C4-2B (cell line): ENCODE results near the gene ANKRD18A.
"Not testable (repeated sequence)": the region's sequence is repeated elsewhere in the genome, so short reads cannot be mapped to it uniquely, and the experiment has no call there.

Experiments used
- H3K27ac ChIP-seq: fragments of 450-650 bp; 2 replicates; pipeline ENCODE4 v1.5.1; 2017
- CTCF ChIP-seq: fragments of 450-650 bp; conservative IDR thresholded peaks from 2 replicates; pipeline ENCODE4 v1.5.1; 2017; ENCODE audit warnings: mild to moderate bottlenecking
- ZFX ChIP-seq: fragments of 450-650 bp; IDR thresholded peaks from 2 replicates; pipeline ENCODE4 v1.6.1; 2017

The ANKRD18A gene

GRCh38 chr9:38622951-38623350 lies 2.6 kb upstream of the ANKRD18A start:
- H3K27ac ChIP-seq: no peak overlapping the region
- no peak for TF ChIP-seq CTCF
- no peak for TF ChIP-seq ZFX

GRCh38 chr9:38622288-38622674 lies 1.9 kb upstream of the ANKRD18A start:
- no peak overlapping the region for H3K27ac ChIP-seq
- no peak for TF ChIP-seq CTCF
- no peak for TF ChIP-seq ZFX

- H3K27ac ChIP-seq: peak overlapping the region; percentile 78
- TF ChIP-seq ZFX: no peak
- TF ChIP-seq CTCF: no peak
These were observed 1.3 kb upstream of the ANKRD18A start for GRCh38 chr9:38621434-38622287.

GRCh38 chr9:38619556-38620447 lies 594 bp downstream of the ANKRD18A start:
- H3K27ac ChIP-seq: peak overlapping the region; percentile 78
- TF ChIP-seq ZFX (no peak), CTCF (no peak)

- not testable (repeated sequence) for H3K27ac ChIP-seq
These were observed 22.2 kb downstream of the ANKRD18A start for GRCh38 chr9:38598029-38598745.

- H3K27ac ChIP-seq: not testable (repeated sequence)
These were observed 25.3 kb downstream of the ANKRD18A start for GRCh38 chr9:38595117-38595516.

GRCh38 chr9:38591346-38592063 lies 28.9 kb downstream of the ANKRD18A start:
- H3K27ac ChIP-seq: not testable (repeated sequence)

GRCh38 chr9:38583765-38584164 lies 36.6 kb downstream of the ANKRD18A start:
- not testable (repeated sequence) for H3K27ac ChIP-seq

- H3K27ac ChIP-seq: not testable (repeated sequence)
These were observed 40.3 kb downstream of the ANKRD18A start for GRCh38 chr9:38580112-38580511.

- H3K27ac ChIP-seq: not testable (repeated sequence)
These were observed 44.2 kb downstream of the ANKRD18A start for GRCh38 chr9:38576181-38576580.

- H3K27ac ChIP-seq: not testable (repeated sequence)
These were observed 54.3 kb downstream of the ANKRD18A start for GRCh38 chr9:38566048-38566447.

GRCh38 chr9:38565178-38565577 lies 55.2 kb downstream of the ANKRD18A start:
- H3K27ac ChIP-seq: not testable (repeated sequence)

- H3K27ac ChIP-seq: not testable (repeated sequence)
These were observed 56.5 kb downstream of the ANKRD18A start for GRCh38 chr9:38563911-38564310.

- H3K27ac ChIP-seq: not testable (repeated sequence)
These were observed 59.3 kb downstream of the ANKRD18A start for GRCh38 chr9:38561134-38561533.

- not testable (repeated sequence) for H3K27ac ChIP-seq
These were observed 61.2 kb downstream of the ANKRD18A start for GRCh38 chr9:38559172-38559571.
